Measurements from ENCODE around the gene GAL3ST1.

DNA sequence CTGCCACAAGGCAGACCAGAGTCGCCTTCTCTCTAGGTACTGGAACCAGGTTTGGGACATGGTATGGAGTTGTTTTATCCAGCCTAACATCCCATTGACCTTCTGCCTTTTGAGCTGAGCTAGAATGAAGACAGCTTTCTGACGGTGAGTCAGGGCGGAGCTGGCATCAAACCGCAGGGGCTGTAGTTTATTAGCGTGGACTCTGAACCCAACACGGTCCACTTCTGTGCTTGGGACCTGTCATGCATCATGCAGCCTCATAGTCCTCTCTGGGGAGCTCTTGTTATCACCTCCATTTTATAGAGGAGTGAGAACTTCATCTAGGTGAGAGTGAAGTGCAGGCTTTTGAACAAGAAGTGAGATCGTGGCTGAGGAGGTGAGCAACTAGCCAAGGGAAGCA lies 8.3 kb downstream of the GAL3ST1 start:
- TF ChIP-seq POLR2AphosphoS5 (IDR thresholded peaks at IDR 0.05; ENCODE audit: low read depth, low read length) (no peak), YY1 (IDR thresholded peaks at IDR 0.05; ENCODE audit: low read depth) (no peak)
- TF ChIP-seq, protein P1, sequence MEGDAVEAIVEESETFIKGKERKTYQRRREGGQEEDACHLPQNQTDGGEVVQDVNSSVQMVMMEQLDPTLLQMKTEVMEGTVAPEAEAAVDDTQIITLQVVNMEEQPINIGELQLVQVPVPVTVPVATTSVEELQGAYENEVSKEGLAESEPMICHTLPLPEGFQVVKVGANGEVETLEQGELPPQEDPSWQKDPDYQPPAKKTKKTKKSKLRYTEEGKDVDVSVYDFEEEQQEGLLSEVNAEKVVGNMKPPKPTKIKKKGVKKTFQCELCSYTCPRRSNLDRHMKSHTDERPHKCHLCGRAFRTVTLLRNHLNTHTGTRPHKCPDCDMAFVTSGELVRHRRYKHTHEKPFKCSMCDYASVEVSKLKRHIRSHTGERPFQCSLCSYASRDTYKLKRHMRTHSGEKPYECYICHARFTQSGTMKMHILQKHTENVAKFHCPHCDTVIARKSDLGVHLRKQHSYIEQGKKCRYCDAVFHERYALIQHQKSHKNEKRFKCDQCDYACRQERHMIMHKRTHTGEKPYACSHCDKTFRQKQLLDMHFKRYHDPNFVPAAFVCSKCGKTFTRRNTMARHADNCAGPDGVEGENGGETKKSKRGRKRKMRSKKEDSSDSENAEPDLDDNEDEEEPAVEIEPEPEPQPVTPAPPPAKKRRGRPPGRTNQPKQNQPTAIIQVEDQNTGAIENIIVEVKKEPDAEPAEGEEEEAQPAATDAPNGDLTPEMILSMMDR (IDR thresholded peaks at IDR 0.05) = no peak
- TF ChIP-seq, protein P2, sequence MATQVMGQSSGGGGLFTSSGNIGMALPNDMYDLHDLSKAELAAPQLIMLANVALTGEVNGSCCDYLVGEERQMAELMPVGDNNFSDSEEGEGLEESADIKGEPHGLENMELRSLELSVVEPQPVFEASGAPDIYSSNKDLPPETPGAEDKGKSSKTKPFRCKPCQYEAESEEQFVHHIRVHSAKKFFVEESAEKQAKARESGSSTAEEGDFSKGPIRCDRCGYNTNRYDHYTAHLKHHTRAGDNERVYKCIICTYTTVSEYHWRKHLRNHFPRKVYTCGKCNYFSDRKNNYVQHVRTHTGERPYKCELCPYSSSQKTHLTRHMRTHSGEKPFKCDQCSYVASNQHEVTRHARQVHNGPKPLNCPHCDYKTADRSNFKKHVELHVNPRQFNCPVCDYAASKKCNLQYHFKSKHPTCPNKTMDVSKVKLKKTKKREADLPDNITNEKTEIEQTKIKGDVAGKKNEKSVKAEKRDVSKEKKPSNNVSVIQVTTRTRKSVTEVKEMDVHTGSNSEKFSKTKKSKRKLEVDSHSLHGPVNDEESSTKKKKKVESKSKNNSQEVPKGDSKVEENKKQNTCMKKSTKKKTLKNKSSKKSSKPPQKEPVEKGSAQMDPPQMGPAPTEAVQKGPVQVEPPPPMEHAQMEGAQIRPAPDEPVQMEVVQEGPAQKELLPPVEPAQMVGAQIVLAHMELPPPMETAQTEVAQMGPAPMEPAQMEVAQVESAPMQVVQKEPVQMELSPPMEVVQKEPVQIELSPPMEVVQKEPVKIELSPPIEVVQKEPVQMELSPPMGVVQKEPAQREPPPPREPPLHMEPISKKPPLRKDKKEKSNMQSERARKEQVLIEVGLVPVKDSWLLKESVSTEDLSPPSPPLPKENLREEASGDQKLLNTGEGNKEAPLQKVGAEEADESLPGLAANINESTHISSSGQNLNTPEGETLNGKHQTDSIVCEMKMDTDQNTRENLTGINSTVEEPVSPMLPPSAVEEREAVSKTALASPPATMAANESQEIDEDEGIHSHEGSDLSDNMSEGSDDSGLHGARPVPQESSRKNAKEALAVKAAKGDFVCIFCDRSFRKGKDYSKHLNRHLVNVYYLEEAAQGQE (IDR thresholded peaks at IDR 0.05; ENCODE audit: low read depth, low read length) = no peak
